Tibial nerve (tissue), 4 donors: ENCODE results near the gene HOGA1.

ENCODE experiments used
- EP300 ChIP-seq, 2 donors: sonication (generic); formaldehyde crosslinking; IDR thresholded peaks; one replicate each; pipeline ENCODE4 v1.6.1; 2017; ENCODE audit warnings: antibody characterized with exemption in 2 of 2, mild to moderate bottlenecking in 1 of 2
- TF ChIP-seq, protein P1 (sequence below), 5 experiments: fragments of 200-600 bp in 3 of 5; fragments of 450-650 bp in 2 of 5; sonication (generic) in 3 of 5; IDR thresholded peaks; one replicate each; pipeline ENCODE4 v1.5.1; 2016 to 2019; ENCODE audit warnings: antibody characterized with exemption in 5 of 5, mild to moderate bottlenecking in 3 of 5, moderate library complexity in 2 of 5

DNA sequence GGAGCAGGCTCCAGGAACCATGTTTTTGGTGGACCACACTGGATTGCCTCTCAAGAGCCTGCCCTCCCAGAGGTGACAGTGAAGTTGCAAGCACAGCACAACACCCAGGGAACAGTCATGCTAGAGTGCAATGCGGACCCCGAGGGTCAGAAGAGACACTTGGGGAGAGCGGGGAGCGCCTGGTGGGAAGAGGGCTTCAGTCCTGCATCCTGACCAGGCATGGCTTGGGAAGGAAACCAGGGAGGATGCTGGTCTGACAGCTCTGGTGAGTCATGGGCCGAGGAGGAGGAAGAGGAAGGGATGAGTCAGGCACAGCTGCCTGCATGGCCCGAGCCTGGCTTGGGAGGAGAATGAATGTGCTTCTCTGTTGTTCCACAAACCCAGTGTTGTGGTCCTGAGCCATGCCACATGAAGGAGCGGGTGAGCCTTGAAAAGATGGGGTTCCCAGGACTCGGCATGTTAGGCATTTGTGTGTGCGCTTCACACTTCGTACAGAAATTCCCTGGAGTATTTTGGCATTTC lies 41.1 kb upstream of the HOGA1 start:
- TF ChIP-seq, protein P1, sequence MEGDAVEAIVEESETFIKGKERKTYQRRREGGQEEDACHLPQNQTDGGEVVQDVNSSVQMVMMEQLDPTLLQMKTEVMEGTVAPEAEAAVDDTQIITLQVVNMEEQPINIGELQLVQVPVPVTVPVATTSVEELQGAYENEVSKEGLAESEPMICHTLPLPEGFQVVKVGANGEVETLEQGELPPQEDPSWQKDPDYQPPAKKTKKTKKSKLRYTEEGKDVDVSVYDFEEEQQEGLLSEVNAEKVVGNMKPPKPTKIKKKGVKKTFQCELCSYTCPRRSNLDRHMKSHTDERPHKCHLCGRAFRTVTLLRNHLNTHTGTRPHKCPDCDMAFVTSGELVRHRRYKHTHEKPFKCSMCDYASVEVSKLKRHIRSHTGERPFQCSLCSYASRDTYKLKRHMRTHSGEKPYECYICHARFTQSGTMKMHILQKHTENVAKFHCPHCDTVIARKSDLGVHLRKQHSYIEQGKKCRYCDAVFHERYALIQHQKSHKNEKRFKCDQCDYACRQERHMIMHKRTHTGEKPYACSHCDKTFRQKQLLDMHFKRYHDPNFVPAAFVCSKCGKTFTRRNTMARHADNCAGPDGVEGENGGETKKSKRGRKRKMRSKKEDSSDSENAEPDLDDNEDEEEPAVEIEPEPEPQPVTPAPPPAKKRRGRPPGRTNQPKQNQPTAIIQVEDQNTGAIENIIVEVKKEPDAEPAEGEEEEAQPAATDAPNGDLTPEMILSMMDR (IDR thresholded peaks at IDR 0.05): no peak
- peak in 1 of 2 donors; percentile 73 for TF ChIP-seq EP300 (IDR thresholded peaks at IDR 0.05)
